ENCODE measurements around the gene BEND2.

Gene BEND2

GRCh38 chrX:18136816-18137215 is 83.9 kb downstream of the BEND2 start:
- no peak for DNase-seq (ENCODE audit: low read depth in 2 of 2)

- no peak for DNase-seq (ENCODE audit: low read depth in 2 of 2)
Measured at GRCh38 chrX:18133605-18134004, 87.1 kb downstream of the BEND2 start.

GRCh38 chrX:18129690-18130089 is 91.0 kb downstream of the BEND2 start:
- DNase-seq (ENCODE audit: low read depth in 2 of 2) = no peak

- no peak for DNase-seq (ENCODE audit: low read depth in 2 of 2)
Measured at GRCh38 chrX:18126971-18127370, 93.7 kb downstream of the BEND2 start.

GRCh38 chrX:18119856-18120255 is 100.8 kb downstream of the BEND2 start:
- no peak for DNase-seq (ENCODE audit: low read depth in 2 of 2)
